OCI-LY7 (cell line): ENCODE measurements around the gene CST7. TPM values are rescaled to one million over a fixed set of nuclear protein-coding genes. Genes with fewer than 3 reads are reported as not detected.

Experiments
- BruUV-seq: library from RNA; stranded (reverse); fragments of 400-500 nt; replicated peaks from 2 replicates; lab custom pipeline; 2021; lab: Mats Ljungman, UMichigan
- CTCF ChIA-PET: fragments of 300-600 bp; sonication (Branson Sonifier 250); formaldehyde crosslinking; loops from one replicate; lab custom pipeline; 2022; ENCODE audit warnings: antibody characterized with exemption; ENCODE audit not compliant: unreplicated experiment; lab: Charles Lee
- POLR2A ChIA-PET: fragments of 300-600 bp; sonication (Branson Sonifier 250); formaldehyde crosslinking; loops from one replicate; lab custom pipeline; 2022; ENCODE audit warnings: antibody characterized with exemption; lab: Charles Lee
- DNase-seq: peaks from one replicate; pipeline ENCODE4 v3.0.0-alpha.2; 2015; ENCODE audit warnings: low spot score
- H2AFZ ChIP-seq: fragments of 200-600 bp; sonication (generic), shearing (Covaris generic); 2 replicates; pipeline ENCODE4 v1.6.1; 2014; ENCODE audit warnings: mild to moderate bottlenecking, antibody characterized with exemption, low read length, moderate library complexity
- H3K27ac ChIP-seq: fragments of 200-600 bp; sonication (generic); 2 replicates; pipeline ENCODE4 v1.5.1; 2014; ENCODE audit warnings: mixed run types, low read depth, mild to moderate bottlenecking, moderate library complexity, low read length, inconsistent platforms; ENCODE audit not compliant: poor library complexity, severe bottlenecking
- H3K36me3 ChIP-seq: fragments of 200-600 bp; sonication (generic); 2 replicates; pipeline ENCODE4 v1.6.1; 2014; ENCODE audit warnings: mild to moderate bottlenecking, antibody characterized with exemption, low read length, moderate library complexity, mixed read lengths; ENCODE audit not compliant: insufficient read depth
- H3K4me1 ChIP-seq: fragments of 200-600 bp; sonication (generic); 2 replicates; pipeline ENCODE4 v1.5.1; 2014; ENCODE audit warnings: mild to moderate bottlenecking, low read length; ENCODE audit not compliant: insufficient read depth, poor library complexity, severe bottlenecking
- H3K4me2 ChIP-seq: fragments of 200-600 bp; sonication (generic); 2 replicates; pipeline ENCODE4 v1.6.1; 2014; ENCODE audit warnings: mild to moderate bottlenecking, low read length
- H3K4me3 ChIP-seq: fragments of 200-600 bp; sonication (generic); 2 replicates; pipeline ENCODE4 v1.5.1; 2014; ENCODE audit warnings: mild to moderate bottlenecking, low read depth, low read length; ENCODE audit not compliant: poor library complexity, severe bottlenecking
- H3K79me2 ChIP-seq: fragments of 200-600 bp; sonication (generic); 2 replicates; pipeline ENCODE4 v1.6.1; 2016; ENCODE audit warnings: low read depth, mild to moderate bottlenecking, low read length, moderate library complexity, mixed read lengths; ENCODE audit not compliant: insufficient read depth
- H3K9me2 ChIP-seq: fragments of 200-600 bp; sonication (generic); 2 replicates; pipeline ENCODE4 v1.6.1; 2016; ENCODE audit warnings: mild to moderate bottlenecking, low read length, mixed read lengths; ENCODE audit not compliant: insufficient read depth
- H3K9me3 ChIP-seq: fragments of 200-600 bp; sonication (generic); 2 replicates; pipeline ENCODE4 v1.6.1; 2014; ENCODE audit warnings: mild to moderate bottlenecking, mixed run types, low read length, mixed read lengths
- H4K20me1 ChIP-seq: fragments of 200-600 bp; sonication (generic); 2 replicates; pipeline ENCODE4 v1.6.1; 2014; ENCODE audit warnings: mild to moderate bottlenecking, antibody characterized with exemption, low read length, moderate library complexity, mixed read lengths; ENCODE audit not compliant: insufficient read depth
- EZH2phosphoT487 ChIP-seq: fragments of 200-600 bp; sonication (generic); IDR thresholded peaks from 2 replicates; pipeline ENCODE4 v1.6.1; 2018; ENCODE audit warnings: low read depth, borderline replicate concordance, mild to moderate bottlenecking, mixed run types, antibody characterized with exemption, low read length, moderate library complexity, mixed read lengths
- intact Hi-C: fragments of 100-400 bp; cut with micrococcal nuclease; formaldehyde crosslinking; loops from one replicate; pipeline ENCODE4 v1.10.0; 2022; ENCODE audit not compliant: unreplicated experiment
- total RNA-seq, 2 experiments: library from RNA; depleted of rRNA in 1 of 2; stranded (reverse); fragments of >200 nt in 1 of 2; shearing (Covaris generic) in 1 of 2; gene quantifications; 2 replicates each; pipeline ENCODE4 v1.2.3, GENCODE V29; 2014 to 2022
- TF ChIP-seq, protein P1 (sequence below): fragments of 200-600 bp; sonication (generic); conservative IDR thresholded peaks from 2 replicates; pipeline ENCODE4 v1.5.1; 2014; ENCODE audit warnings: mild to moderate bottlenecking, antibody characterized with exemption, low read length, moderate library complexity, mixed read lengths

Gene CST7
- total RNA-seq, 2 experiments from 2014 or later: not detected

DNA sequence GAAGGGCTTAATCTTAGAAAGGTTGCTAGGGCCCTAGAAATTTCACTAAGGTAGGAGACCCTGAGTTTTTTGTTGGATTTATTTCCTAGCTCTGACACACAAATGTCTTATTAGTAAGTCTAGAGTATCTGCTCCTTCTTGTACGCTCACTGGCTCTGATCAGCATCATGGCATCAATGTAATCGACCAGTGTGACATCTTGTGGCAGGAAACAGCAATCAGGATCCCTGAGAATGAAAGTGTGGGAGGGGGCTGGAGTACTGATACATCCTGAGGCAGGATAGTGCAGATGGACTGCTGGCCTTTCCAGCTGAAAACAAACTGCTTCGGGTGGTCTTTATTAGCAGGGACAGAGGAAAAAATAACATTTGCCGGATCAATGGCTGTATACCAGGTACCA is 10.0 kb upstream of the CST7 start:
- no peaks in the 10 kb centered on the region for H3K79me2 ChIP-seq
- intact Hi-C loops: no loop called here
- no peaks in the 10 kb centered on the region for H3K36me3 ChIP-seq
- no peak overlapping the region for H3K4me2 ChIP-seq
- no peaks in the 10 kb centered on the region for H3K9me3 ChIP-seq
- ChIA-PET CTCF (no interaction called here), POLR2A (no interaction called here)
- no peak for DNase-seq
- H3K4me3 ChIP-seq: no peak overlapping the region
- H2AFZ ChIP-seq: no peak overlapping the region
- H4K20me1 ChIP-seq: no peaks in the 10 kb centered on the region
- H3K27ac ChIP-seq: no peak overlapping the region
- no peak for TF ChIP-seq EZH2phosphoT487
- TF ChIP-seq, protein P1, sequence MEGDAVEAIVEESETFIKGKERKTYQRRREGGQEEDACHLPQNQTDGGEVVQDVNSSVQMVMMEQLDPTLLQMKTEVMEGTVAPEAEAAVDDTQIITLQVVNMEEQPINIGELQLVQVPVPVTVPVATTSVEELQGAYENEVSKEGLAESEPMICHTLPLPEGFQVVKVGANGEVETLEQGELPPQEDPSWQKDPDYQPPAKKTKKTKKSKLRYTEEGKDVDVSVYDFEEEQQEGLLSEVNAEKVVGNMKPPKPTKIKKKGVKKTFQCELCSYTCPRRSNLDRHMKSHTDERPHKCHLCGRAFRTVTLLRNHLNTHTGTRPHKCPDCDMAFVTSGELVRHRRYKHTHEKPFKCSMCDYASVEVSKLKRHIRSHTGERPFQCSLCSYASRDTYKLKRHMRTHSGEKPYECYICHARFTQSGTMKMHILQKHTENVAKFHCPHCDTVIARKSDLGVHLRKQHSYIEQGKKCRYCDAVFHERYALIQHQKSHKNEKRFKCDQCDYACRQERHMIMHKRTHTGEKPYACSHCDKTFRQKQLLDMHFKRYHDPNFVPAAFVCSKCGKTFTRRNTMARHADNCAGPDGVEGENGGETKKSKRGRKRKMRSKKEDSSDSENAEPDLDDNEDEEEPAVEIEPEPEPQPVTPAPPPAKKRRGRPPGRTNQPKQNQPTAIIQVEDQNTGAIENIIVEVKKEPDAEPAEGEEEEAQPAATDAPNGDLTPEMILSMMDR: no peak
- no TSS peak for BruUV-seq
- no peaks in the 10 kb centered on the region for H3K9me2 ChIP-seq
- H3K4me1 ChIP-seq: no peaks in the 10 kb centered on the region

DNA sequence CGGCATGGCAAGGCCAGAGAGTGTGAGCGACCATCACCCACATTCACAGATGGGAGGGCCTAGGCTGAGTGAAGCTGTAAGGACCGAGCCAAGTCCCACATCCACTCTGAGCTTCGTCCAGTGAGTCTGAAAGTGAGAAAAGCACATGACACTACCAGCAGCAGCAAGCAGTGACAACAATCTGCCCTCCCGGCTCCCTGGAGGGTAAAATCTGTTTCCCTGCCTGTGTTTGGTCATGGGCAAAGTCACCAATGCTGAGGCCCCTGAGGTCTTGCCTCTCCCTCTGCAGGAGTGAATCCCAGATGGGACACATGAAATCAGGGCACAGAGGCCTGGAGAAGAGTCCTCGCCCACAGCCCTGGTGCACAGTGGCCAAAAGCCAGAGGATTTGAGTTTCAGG is 6.4 kb upstream of the CST7 start:
- H3K36me3 ChIP-seq: no peaks in the 10 kb centered on the region

DNA sequence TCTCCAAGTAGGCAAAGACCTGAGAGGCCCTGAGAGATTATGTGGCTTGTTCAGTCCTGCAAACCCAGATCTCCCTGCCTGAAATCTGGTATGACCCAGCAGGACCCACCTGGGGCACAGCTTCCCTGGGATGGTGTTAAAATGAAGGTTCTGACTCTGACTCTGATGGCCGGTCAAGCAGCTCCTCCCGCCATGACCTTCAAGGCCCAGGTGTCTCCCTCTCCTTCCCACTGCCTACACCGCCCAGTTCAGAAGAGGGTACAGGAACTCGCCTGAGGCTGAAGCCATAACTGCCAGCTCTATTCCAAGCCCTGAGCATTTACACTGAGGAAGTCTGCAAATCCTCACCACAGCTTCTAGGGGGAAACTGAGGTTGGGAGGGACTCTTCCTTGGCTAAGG is 5.9 kb upstream of the CST7 start:
- Histone ChIP-seq H3K9me2 (no peaks in the 10 kb centered on the region), H3K9me3 (no peaks in the 10 kb centered on the region), H3K4me3 (no peak overlapping the region), H3K79me2 (no peaks in the 10 kb centered on the region), H3K4me2 (no peak overlapping the region), H3K27ac (no peak overlapping the region), H3K4me1 (no peaks in the 10 kb centered on the region), H3K36me3 (no peaks in the 10 kb centered on the region), H4K20me1 (no peaks in the 10 kb centered on the region), H2AFZ (no peak overlapping the region)
- no peak for DNase-seq
- ChIA-PET POLR2A (no interaction called here), CTCF (no interaction called here)
- intact Hi-C loops: no loop called here
- BruUV-seq: no TSS peak
- TF ChIP-seq, protein P1: no peak
- TF ChIP-seq EZH2phosphoT487: no peak

More for the DNA sequence above, 6.4 kb upstream of the CST7 start:
- H3K9me2 ChIP-seq: no peaks in the 10 kb centered on the region
- no peak overlapping the region for H3K4me3 ChIP-seq
- no peak overlapping the region for H3K27ac ChIP-seq
- intact Hi-C loops: no loop called here
- H4K20me1 ChIP-seq: no peaks in the 10 kb centered on the region
- no peak overlapping the region for H2AFZ ChIP-seq
- CTCF ChIA-PET: no interaction called here
- H3K9me3 ChIP-seq: no peaks in the 10 kb centered on the region
- no peak for DNase-seq
- no TSS peak for BruUV-seq
- TF ChIP-seq EZH2phosphoT487: no peak
- TF ChIP-seq, protein P1: no peak
- no peaks in the 10 kb centered on the region for H3K4me1 ChIP-seq
- no peak overlapping the region for H3K4me2 ChIP-seq
- POLR2A ChIA-PET: no interaction called here
- no peaks in the 10 kb centered on the region for H3K79me2 ChIP-seq
